Activated T-helper 2 cell treated with anti-CD3 and anti-CD28 coated beads, Interferon-gamma antibody, Interleukin-2, Interleukin-4, amounts not matched to agents 10 μg/mL and 5 μg/mL and 100 μg/mL, durations not matched to agents 14 hours and 24 hours and 36 hours (primary cell): ENCODE results near the gene ITGA8. TPM values are rescaled to one million over a fixed set of nuclear protein-coding genes. Genes with fewer than 3 reads are reported as not detected.
"Not testable (repeated sequence)": the region's sequence is repeated elsewhere in the genome, so short reads cannot be mapped to it uniquely, and the experiment has no call there.

Experiments used
- DNase-seq: peaks from one replicate; pipeline ENCODE4 v3.0.0; 2021; ENCODE audit warnings: low spot score
- H3K27ac Mint-ChIP-seq: one replicate; pipeline ENCODE4 v1.8.0; 2021; ENCODE audit warnings: mixed read lengths
- H3K27me3 Mint-ChIP-seq: one replicate; pipeline ENCODE4 v1.8.0; 2021; ENCODE audit warnings: low read depth, mixed read lengths
- H3K36me3 Mint-ChIP-seq: one replicate; pipeline ENCODE4 v1.8.0; 2021; ENCODE audit warnings: low read depth, mixed read lengths
- H3K4me1 Mint-ChIP-seq: one replicate; pipeline ENCODE4 v1.8.0; 2021; ENCODE audit warnings: low read depth, mixed read lengths
- H3K4me3 Mint-ChIP-seq: one replicate; pipeline ENCODE4 v1.8.0; 2021; ENCODE audit warnings: low read depth, mild to moderate bottlenecking, moderate library complexity, mixed read lengths
- H3K9me3 Mint-ChIP-seq: one replicate; pipeline ENCODE4 v1.8.0; 2021; ENCODE audit warnings: mixed read lengths
- intact Hi-C: fragments of 100-400 bp; cut with micrococcal nuclease; formaldehyde crosslinking; loops from one replicate; pipeline ENCODE4 v1.15.1; 2023
- total RNA-seq: library from RNA; stranded (reverse); gene quantifications from 2 replicates; pipeline ENCODE4 v1.2.3, GENCODE V29; 2022

ITGA8 gene
- total RNA-seq, 1 donor from 2014 or later, result not detected

DNA sequence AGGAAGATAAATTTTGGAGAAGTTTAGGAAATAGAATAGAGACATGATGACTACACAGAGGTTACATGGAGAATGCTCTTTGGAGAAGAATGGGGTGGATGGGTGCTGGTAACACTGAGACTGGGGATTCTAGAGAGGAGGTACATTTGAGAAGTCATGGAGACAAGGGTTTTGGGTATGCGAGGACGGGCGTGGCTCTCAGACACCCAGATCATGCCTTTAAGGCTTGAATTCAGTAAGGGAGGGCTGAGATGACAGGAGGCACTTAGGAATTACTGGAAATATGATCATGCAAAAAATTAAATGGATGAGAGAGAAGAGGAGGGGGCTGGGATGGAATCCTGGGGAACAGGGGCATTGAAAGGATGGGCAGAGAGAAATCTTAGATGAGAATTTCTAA lies 168.8 kb downstream of the ITGA8 start:
- Mint-ChIP-seq H3K36me3 (no peaks in the 10 kb centered on the region), H3K27ac (no peak overlapping the region), H3K27me3 (no peaks in the 10 kb centered on the region), H3K9me3 (no peaks in the 10 kb centered on the region), H3K4me3 (no peak overlapping the region), H3K4me1 (no peaks in the 10 kb centered on the region)
- intact Hi-C loops, result no loop called here
- DNase-seq, result no peak

DNA sequence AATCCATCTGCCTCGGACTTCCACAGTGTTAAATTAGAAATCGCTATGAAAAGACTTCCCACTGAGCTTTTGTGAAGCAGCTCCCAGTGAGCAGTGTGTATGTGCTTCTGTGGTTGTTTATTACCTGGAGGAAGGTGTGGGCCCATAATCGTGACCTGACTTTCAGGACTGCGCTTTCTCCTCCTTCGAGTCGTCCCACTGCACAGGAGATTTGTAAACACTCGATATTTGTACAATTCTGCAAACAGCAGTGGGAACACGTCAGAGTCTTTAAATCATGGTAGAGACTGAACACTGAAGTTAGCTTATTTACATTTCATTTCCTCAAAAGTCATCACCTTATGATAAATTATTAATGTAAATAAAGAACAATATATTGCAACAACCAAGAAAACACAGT lies 171.4 kb downstream of the ITGA8 start:
- H3K4me1 Mint-ChIP-seq, result no peaks in the 10 kb centered on the region
- DNase-seq, result no peak
- no peak overlapping the region for H3K4me3 Mint-ChIP-seq
- no peaks in the 10 kb centered on the region for H3K9me3 Mint-ChIP-seq
- H3K27me3 Mint-ChIP-seq, result peaks cover 4% of the 10 kb centered on the region
- intact Hi-C loops, result no loop called here
- H3K27ac Mint-ChIP-seq, result no peak overlapping the region
- no peaks in the 10 kb centered on the region for H3K36me3 Mint-ChIP-seq

DNA sequence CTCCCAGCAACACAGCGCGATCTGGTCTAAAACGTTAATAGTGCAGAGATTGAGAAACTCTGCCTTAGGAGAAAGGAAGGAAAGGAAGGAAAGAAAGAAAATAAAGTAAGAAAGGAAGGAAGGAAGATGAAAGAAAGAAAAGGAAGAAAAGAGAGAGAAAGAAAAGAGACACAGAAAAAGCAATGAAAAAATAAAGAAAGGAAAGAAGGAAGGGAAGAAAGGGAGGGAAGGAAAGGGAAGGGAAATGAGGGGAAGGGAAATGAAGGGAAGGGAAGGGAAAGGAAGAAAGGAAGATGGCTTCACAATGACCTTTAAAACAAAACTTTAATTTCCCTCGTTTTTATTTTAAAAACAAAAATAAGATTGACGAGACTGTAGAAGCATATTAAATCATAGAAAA lies 173.1 kb downstream of the ITGA8 start:
- H3K9me3 Mint-ChIP-seq, result no peaks in the 10 kb centered on the region
- no peak for DNase-seq
- no peaks in the 10 kb centered on the region for H3K36me3 Mint-ChIP-seq
- intact Hi-C loops, result no loop called here
- peaks cover 4% of the 10 kb centered on the region for H3K27me3 Mint-ChIP-seq
- no peaks in the 10 kb centered on the region for H3K4me1 Mint-ChIP-seq
- H3K4me3 Mint-ChIP-seq, result no peak overlapping the region
- no peak overlapping the region for H3K27ac Mint-ChIP-seq

DNA sequence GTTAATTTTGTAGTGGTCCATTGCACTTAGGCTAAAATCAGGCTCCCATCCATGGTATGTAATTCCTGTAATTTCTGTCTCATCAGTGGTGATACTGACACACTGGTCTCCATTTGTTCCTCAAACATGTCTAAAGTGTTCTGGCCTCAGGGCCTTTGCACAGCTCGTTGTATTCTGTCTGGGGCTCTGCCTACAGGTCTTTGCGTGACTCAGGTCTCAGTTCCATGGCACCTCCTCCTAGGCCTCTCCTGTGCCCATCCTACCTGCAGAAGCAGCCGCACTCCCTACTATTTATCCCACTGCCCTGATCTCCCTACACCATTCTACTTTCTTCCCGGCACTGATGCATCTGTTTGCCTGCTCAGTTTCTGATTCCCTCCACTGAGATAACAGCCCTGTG lies 173.8 kb downstream of the ITGA8 start:
- no peaks in the 10 kb centered on the region for H3K4me1 Mint-ChIP-seq
- no peaks in the 10 kb centered on the region for H3K36me3 Mint-ChIP-seq
- DNase-seq, result no peak
- no peak overlapping the region for H3K4me3 Mint-ChIP-seq
- intact Hi-C loops, result no loop called here
- H3K27me3 Mint-ChIP-seq, result peaks cover 4% of the 10 kb centered on the region
- no peaks in the 10 kb centered on the region for H3K9me3 Mint-ChIP-seq
- no peak overlapping the region for H3K27ac Mint-ChIP-seq

DNA sequence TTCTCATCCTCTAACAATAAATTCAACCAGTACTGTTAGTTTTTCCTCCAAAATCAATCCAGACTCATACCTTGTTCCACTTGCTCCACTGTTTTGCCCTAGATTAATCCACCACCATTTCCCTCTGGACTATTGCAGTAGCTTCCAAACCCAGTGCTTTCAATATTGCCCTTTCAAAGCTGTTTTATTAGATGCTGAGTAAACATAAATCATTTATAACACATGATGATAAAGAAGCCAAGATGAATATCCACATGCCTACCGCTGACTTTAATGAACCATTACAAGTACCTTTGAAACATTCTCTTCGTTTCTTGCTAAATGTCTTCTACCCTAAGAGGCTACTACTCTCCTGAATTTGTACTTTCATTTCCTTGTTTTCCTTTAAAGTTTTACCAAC lies 174.5 kb downstream of the ITGA8 start:
- no peaks in the 10 kb centered on the region for H3K4me1 Mint-ChIP-seq
- no peaks in the 10 kb centered on the region for H3K36me3 Mint-ChIP-seq
- intact Hi-C loops, result no loop called here
- H3K27ac Mint-ChIP-seq, result no peak overlapping the region
- H3K27me3 Mint-ChIP-seq, result peaks cover 4% of the 10 kb centered on the region
- no peak for DNase-seq
- H3K9me3 Mint-ChIP-seq, result no peaks in the 10 kb centered on the region
- no peak overlapping the region for H3K4me3 Mint-ChIP-seq

DNA sequence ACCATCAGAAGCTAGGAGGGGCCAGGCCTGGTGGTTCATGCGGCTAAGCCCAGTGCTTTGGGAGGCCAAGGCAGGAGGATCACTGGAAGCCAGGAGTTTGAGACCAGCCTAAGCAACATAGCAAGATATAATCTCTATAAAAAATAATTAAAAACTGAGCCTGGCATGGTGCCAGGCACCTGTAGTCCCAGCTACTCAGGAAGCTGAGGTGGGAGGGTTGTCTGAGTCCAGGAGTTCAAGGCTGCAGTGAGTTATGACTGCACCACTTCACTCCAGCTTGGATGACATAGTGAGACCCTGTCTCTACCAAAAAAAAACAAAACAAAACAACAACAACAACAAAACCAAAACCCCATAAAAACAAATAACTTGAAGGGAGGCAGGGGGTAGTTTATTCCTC lies 175.7 kb downstream of the ITGA8 start:
- H3K27me3 Mint-ChIP-seq, result peaks cover 4% of the 10 kb centered on the region
- intact Hi-C loops, result no loop called here

DNA sequence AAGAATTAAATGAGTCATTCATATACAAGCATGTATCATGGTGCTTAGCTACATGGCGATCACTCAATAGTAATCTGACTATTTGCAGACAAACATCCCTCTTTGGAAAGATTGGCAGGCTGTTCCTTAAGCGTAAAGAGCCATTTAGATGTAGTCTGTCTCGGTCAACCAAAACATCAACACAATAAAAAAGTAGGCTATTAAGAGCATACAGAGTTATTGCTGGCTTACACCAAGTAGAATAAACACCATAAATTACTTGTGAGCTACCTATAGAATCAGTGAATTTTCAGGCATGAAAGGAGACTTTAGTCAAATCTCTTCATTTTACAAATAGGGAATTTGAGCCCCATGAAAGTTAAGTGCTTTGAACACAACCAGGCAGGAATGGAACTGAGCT lies 176.9 kb downstream of the ITGA8 start:
- intact Hi-C loops, result no loop called here
- DNase-seq, result no peak
- no peaks in the 10 kb centered on the region for H3K36me3 Mint-ChIP-seq
- no peaks in the 10 kb centered on the region for H3K4me1 Mint-ChIP-seq
- H3K27ac Mint-ChIP-seq, result no peak overlapping the region
- H3K9me3 Mint-ChIP-seq, result no peaks in the 10 kb centered on the region
- peaks cover 4% of the 10 kb centered on the region for H3K27me3 Mint-ChIP-seq
- no peak overlapping the region for H3K4me3 Mint-ChIP-seq

More for the DNA sequence above, 175.7 kb downstream of the ITGA8 start:
- H3K36me3 Mint-ChIP-seq, result no peaks in the 10 kb centered on the region
- no peak for DNase-seq
- H3K27ac Mint-ChIP-seq, result no peak overlapping the region
- H3K4me1 Mint-ChIP-seq, result no peaks in the 10 kb centered on the region
- H3K4me3 Mint-ChIP-seq, result no peak overlapping the region
- H3K9me3 Mint-ChIP-seq, result no peaks in the 10 kb centered on the region

DNA sequence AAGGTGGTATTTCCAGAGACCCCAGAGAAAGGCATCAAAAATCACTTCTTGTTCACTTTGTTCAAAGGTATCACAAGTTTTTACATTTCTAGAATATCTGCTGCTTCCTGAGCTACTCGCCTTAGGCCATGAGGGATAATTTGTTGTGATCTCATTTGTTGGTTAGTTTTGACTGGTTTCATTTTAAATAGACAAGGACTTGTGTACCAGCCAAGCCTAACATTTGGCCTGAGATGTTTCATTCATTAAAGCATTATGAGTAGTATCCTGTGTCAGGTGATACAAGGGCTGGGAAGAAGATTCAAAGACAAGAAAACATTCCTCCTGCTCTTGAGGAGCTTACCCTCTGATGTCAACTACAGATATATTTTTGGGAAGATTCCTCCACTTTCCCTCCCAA lies 178.3 kb downstream of the ITGA8 start:
- intact Hi-C loops, result no loop called here

DNA sequence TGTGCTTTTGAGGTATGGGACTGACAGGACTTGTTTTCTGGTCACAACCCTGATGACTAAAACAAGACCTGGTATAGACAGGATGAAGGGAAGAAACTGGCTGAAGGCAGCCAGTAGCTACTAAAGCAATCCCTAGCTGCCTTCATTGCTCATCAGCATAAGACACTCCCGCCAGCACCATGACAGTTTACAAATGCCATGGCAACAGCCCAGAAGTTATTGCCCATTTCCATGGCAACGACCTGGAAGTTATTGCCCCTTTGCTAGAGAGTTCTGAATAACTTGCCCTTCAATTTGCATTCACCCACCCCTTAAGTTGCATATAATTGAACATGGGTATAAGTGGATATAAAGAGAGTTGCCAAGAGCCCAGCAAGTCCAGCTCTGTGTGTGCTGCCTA lies 179.0 kb downstream of the ITGA8 start:
- intact Hi-C loops, result no loop called here
- peaks cover 6% of the 10 kb centered on the region for H3K27me3 Mint-ChIP-seq
- H3K4me1 Mint-ChIP-seq, result no peaks in the 10 kb centered on the region
- H3K36me3 Mint-ChIP-seq, result no peaks in the 10 kb centered on the region
- no peak overlapping the region for H3K4me3 Mint-ChIP-seq
- H3K27ac Mint-ChIP-seq, result no peak overlapping the region
- DNase-seq, result no peak
- no peaks in the 10 kb centered on the region for H3K9me3 Mint-ChIP-seq

More for the DNA sequence above, 178.3 kb downstream of the ITGA8 start:
- Mint-ChIP-seq H3K4me3 (no peak overlapping the region), H3K27ac (no peak overlapping the region), H3K9me3 (no peaks in the 10 kb centered on the region), H3K27me3 (peaks cover 6% of the 10 kb centered on the region), H3K4me1 (no peaks in the 10 kb centered on the region), H3K36me3 (no peaks in the 10 kb centered on the region)
- no peak for DNase-seq

DNA sequence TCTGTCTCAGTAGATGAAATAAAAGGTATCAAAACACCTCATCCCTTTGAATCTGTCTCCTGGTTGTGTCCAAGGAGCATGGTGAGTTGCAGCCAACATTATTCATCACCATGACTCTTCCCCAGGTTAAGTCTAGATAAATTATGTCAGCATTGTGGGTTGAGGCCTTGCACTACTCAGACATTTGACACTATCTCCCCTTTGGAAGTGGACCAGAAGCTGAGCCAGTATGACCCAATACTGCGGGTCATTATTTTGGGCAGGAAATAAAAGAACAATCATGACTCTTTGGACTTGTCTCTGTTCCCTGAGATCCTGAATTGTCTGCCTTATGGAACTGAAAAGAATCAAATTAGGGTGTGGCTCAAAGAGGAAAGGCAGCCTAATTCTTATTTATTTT lies 180.5 kb downstream of the ITGA8 start:
- Mint-ChIP-seq H3K9me3 (no peaks in the 10 kb centered on the region), H3K4me3 (no peak overlapping the region), H3K4me1 (no peaks in the 10 kb centered on the region), H3K36me3 (no peaks in the 10 kb centered on the region), H3K27ac (no peak overlapping the region), H3K27me3 (peaks cover 6% of the 10 kb centered on the region)
- intact Hi-C loops, result no loop called here
- DNase-seq, result no peak

DNA sequence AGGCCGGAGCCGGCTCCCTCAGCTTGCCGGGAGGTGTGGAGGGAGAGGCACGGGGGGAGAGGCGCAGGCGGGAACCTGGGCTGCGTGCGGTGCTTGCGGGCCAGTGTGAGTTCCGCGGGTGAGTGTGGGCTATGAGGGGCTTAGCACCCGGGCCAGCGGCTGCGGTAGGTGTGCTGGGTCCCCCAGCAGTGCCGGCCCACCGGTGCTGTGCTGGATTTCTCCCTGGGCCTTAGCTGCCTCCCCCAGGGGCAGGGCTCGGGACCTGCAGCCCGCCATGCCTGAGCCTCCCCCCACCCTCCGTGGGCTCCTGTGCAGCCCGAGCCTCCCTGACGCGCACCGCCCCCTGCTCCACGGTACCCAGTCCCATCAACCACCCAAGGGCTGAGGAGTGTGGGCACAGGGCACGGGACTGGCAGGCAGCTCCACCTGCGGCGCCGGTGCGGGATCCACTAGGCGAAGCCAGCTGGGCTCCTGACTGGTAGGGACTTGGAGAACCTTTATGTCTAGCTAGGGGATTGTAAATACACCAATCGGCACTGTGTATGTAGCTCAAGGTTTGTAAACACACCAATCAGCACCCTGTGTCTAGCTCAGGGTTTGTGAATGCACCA lies 184.7 kb downstream of the ITGA8 start:
- H3K27ac Mint-ChIP-seq, H3K9me3 Mint-ChIP-seq, H3K36me3 Mint-ChIP-seq, H3K4me1 Mint-ChIP-seq, intact Hi-C loops, DNase-seq, H3K4me3 Mint-ChIP-seq, H3K27me3 Mint-ChIP-seq: not testable (repeated sequence)

DNA sequence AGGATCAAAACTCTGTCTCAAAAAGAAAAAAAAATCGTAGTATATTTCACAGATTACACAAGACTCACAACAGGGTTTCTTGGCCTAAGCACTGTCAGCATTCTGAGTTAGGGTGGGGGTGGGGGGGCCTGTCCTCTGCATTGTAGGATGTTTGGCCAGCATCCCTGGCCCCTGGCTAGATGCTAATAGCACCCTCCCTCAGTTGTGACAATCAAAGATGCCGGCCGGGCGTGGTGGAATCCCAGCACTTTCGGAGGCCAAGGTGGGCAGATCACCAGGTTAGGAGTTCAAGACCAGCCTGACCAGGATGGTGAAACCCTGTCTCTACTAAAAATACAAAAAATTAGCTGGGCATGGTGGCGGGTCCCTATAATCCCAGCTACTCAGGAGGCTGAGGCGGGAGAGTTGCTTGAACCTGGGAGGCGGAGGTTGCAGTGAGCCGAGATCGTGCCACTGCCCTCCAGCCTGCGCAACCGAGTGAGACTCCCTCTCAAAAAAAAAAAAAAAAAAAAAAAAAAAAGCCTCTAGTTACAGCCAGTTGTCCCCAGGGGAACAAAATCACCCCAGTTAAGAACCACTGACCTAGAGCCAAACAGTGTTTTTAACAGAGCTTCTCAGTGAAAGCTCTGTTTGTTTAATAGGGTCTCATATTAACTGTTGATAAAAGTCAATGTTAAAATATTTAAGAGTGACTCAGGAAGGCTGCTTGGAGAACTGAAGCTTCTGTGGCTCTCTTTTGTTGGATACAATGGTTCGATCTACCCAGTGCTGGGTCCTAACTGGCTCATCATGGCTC lies 187.6 kb downstream of the ITGA8 start:
- no peak overlapping the region for H3K27ac Mint-ChIP-seq
- peaks cover 12% of the 10 kb centered on the region for H3K27me3 Mint-ChIP-seq
- no peak overlapping the region for H3K4me3 Mint-ChIP-seq
- peaks cover 1% of the 10 kb centered on the region for H3K4me1 Mint-ChIP-seq
- no peaks in the 10 kb centered on the region for H3K9me3 Mint-ChIP-seq
- H3K36me3 Mint-ChIP-seq, result no peaks in the 10 kb centered on the region
- DNase-seq, result no peak
- intact Hi-C loops, result no loop called here

DNA sequence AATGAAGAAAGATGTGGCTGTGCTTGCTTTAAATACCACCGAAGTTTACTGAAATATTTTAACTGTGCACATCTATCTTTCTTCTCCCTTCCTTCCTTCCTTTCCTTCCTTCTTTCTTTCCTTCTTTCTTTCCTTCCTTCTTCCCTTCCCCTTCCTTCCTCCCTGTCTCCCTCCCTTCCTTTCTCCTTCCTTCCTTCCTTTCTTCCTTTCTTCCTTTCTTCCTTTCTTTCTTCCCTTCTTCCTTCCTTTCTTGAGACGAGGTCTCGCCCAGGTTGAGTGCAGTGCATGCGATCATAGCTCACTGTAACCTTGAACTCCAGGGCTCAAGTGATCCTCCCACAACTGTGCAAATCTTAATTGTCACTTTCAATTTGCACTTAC lies 190.9 kb downstream of the ITGA8 start:
- Mint-ChIP-seq H3K27ac (no peak overlapping the region), H3K9me3 (no peaks in the 10 kb centered on the region), H3K4me3 (no peak overlapping the region), H3K4me1 (peaks cover 1% of the 10 kb centered on the region), H3K36me3 (no peaks in the 10 kb centered on the region), H3K27me3 (peaks cover 10% of the 10 kb centered on the region)
- intact Hi-C loops, result no loop called here
- no peak for DNase-seq
